A549 (cell line): ENCODE measurements around the gene CETN1. TPM values are rescaled to one million over a fixed set of nuclear protein-coding genes. Genes with fewer than 3 reads are reported as not detected.

Experiments used
- ATAC-seq, 2 experiments: fragments of 200-7000 bp in 1 of 2; fragments of >200 bp in 1 of 2; cut with Nextera tagmentation in 1 of 2; cut with Tn5 transposase in 1 of 2; 3 replicates each; pipeline versions ENCODE4 v1.8.0 to v1.9.1; 2018 to 2020; ENCODE audit warnings: mild to moderate bottlenecking in 1 of 2, moderate library complexity in 1 of 2
- CTCF ChIA-PET: fragments of 300-600 bp; sonication (Branson Sonifier 250); formaldehyde crosslinking; extraction: SDS; loops from one replicate; lab custom pipeline; 2021; ENCODE audit warnings: antibody characterized with exemption, inconsistent platforms; lab: Yijun Ruan, JAX
- POLR2A ChIA-PET: fragments of 350-600 bp; formaldehyde crosslinking; extraction: SDS; loops from one replicate; lab custom pipeline; 2021; ENCODE audit warnings: antibody characterized with exemption, inconsistent platforms; lab: Yijun Ruan, JAX
- DNase-seq, 2 experiments: peaks; one replicate each; pipeline versions ENCODE4 v3.0.0 to v3.0.0-alpha.2; 2011 to 2016; ENCODE audit warnings: low read depth in 1 of 2, low spot score in 1 of 2
- FAIRE-seq: peaks from 2 replicates; lab custom pipeline; 2011; peaks lifted over from hg19 to GRCh38; lab: Jason Lieb, UNC
- H3K27ac ChIP-seq, 2 experiments: fragments of >200 bp; sonication (Bioruptor Twin); formaldehyde crosslinking; 3 replicates each; pipeline ENCODE4 v1.5.1; 2016 to 2017
- H3K4me1 ChIP-seq: fragments of >200 bp; sonication (Bioruptor Twin); formaldehyde crosslinking; 3 replicates; pipeline ENCODE4 v1.6.1; 2016
- H3K4me2 ChIP-seq: fragments of >200 bp; sonication (Bioruptor Twin); formaldehyde crosslinking; 3 replicates; pipeline ENCODE4 v1.6.1; 2016
- H3K4me3 ChIP-seq: fragments of >200 bp; sonication (Bioruptor Twin); formaldehyde crosslinking; 3 replicates; pipeline ENCODE4 v1.5.1; 2016
- H3K9me3 ChIP-seq: fragments of >200 bp; sonication (Bioruptor Twin); formaldehyde crosslinking; 3 replicates; pipeline ENCODE4 v1.6.1; 2016
- BHLHE40 ChIP-seq: IDR thresholded peaks from 2 replicates; pipeline ENCODE4 v1.6.1; 2012; ENCODE audit warnings: low read depth, low read length, inconsistent platforms
- CBX8 ChIP-seq: fragments of 200-600 bp; sonication (generic); IDR thresholded peaks from 2 replicates; pipeline ENCODE4 v1.6.1; 2016
- CTCF ChIP-seq: fragments of >200 bp; sonication (Bioruptor Twin); formaldehyde crosslinking; IDR thresholded peaks from 3 replicates; pipeline ENCODE4 v1.5.1; 2016
- ELK1 ChIP-seq: fragments of 150-350 bp; IDR thresholded peaks from 2 replicates; pipeline ENCODE4 v1.6.1; 2014; ENCODE audit warnings: low read depth, mild to moderate bottlenecking, low read length
- ESRRA ChIP-seq: fragments of 150-350 bp; IDR thresholded peaks from 2 replicates; pipeline ENCODE4 v1.6.1; 2014; ENCODE audit warnings: mild to moderate bottlenecking, low read length, borderline replicate concordance
- FOSB ChIP-seq: fragments of 250-450 bp; sonication (Bioruptor Pico); IDR thresholded peaks from 2 replicates; pipeline ENCODE4 v1.5.0; 2020; ENCODE audit warnings: mild to moderate bottlenecking, moderate library complexity
- FOXS1 ChIP-seq: fragments of 250-450 bp; sonication (Bioruptor Pico); IDR thresholded peaks from 2 replicates; pipeline ENCODE4 v1.5.0; 2020; ENCODE audit warnings: mild to moderate bottlenecking, moderate library complexity
- HDAC2 ChIP-seq: fragments of 200-600 bp; sonication (generic); IDR thresholded peaks from 2 replicates; pipeline ENCODE4 v1.6.1; 2016
- HEYL ChIP-seq: fragments of 250-450 bp; sonication (Bioruptor Pico); IDR thresholded peaks from 2 replicates; pipeline ENCODE4 v1.8.0; 2021; ENCODE audit warnings: mild to moderate bottlenecking, moderate library complexity
- JUNB ChIP-seq: fragments of >200 bp; sonication (Bioruptor Twin); formaldehyde crosslinking; IDR thresholded peaks from 2 replicates; pipeline ENCODE4 v1.6.1; 2016
- KDM5A ChIP-seq: fragments of 200-600 bp; sonication (generic); IDR thresholded peaks from 2 replicates; pipeline ENCODE4 v1.6.1; 2016; ENCODE audit warnings: antibody characterized with exemption, mild to moderate bottlenecking
- MAX ChIP-seq: IDR thresholded peaks from 2 replicates; pipeline ENCODE4 v1.6.1; 2012
- MAZ ChIP-seq: fragments of 150-350 bp; IDR thresholded peaks from 2 replicates; pipeline ENCODE4 v1.6.1; 2014; ENCODE audit warnings: antibody characterized with exemption, low read depth, low read length, borderline replicate concordance
- NFE2L2 ChIP-seq: fragments of 150-350 bp; conservative IDR thresholded peaks from 2 replicates; pipeline ENCODE4 v1.6.1; 2014; ENCODE audit warnings: low read length
- PHF8 ChIP-seq: fragments of 200-600 bp; sonication (generic); IDR thresholded peaks from 2 replicates; pipeline ENCODE4 v1.6.1; 2016; ENCODE audit warnings: low read depth, mild to moderate bottlenecking, antibody characterized with exemption, moderate library complexity, borderline replicate concordance
- POLR2A ChIP-seq: IDR thresholded peaks from 2 replicates; pipeline ENCODE4 v1.6.1; 2012; ENCODE audit warnings: mild to moderate bottlenecking, low read length
- RAD21 ChIP-seq, 2 experiments: fragments of >200 bp in 1 of 2; sonication (Bioruptor Twin) in 1 of 2; formaldehyde crosslinking in 1 of 2; IDR thresholded peaks in 1 of 2; conservative IDR thresholded peaks in 1 of 2; 2 replicates in 1 of 2; 3 replicates in 1 of 2; pipeline ENCODE4 v1.6.1; 2012 to 2018; ENCODE audit warnings: inconsistent platforms in 1 of 2
- RARB ChIP-seq: fragments of 250-450 bp; sonication (Bioruptor Pico); IDR thresholded peaks from 2 replicates; pipeline ENCODE4 v1.8.0; 2021; ENCODE audit warnings: mild to moderate bottlenecking, moderate library complexity
- RCOR1 ChIP-seq: fragments of 150-350 bp; IDR thresholded peaks from 2 replicates; pipeline ENCODE4 v1.6.1; 2014; ENCODE audit warnings: antibody characterized with exemption, low read length, low read depth
- REST ChIP-seq: fragments of 200-600 bp; sonication (generic); IDR thresholded peaks from 2 replicates; pipeline ENCODE4 v1.6.1; 2016; ENCODE audit warnings: antibody characterized with exemption, mild to moderate bottlenecking, moderate library complexity
- SMC3 ChIP-seq: fragments of >200 bp; sonication (Bioruptor Twin); formaldehyde crosslinking; IDR thresholded peaks from 3 replicates; pipeline ENCODE4 v1.6.1; 2018; ENCODE audit warnings: inconsistent platforms
- SREBF2 ChIP-seq: fragments of 450-650 bp; IDR thresholded peaks from 2 replicates; pipeline ENCODE4 v1.6.1; 2014; ENCODE audit warnings: mild to moderate bottlenecking, moderate library complexity
- TFCP2L1 ChIP-seq: fragments of 250-450 bp; sonication (Bioruptor Pico); IDR thresholded peaks from 2 replicates; pipeline ENCODE4 v1.5.0; 2021; ENCODE audit warnings: mild to moderate bottlenecking
- TP53 ChIP-seq: fragments of 250-450 bp; sonication (Bioruptor Pico); IDR thresholded peaks from 2 replicates; pipeline ENCODE4 v1.5.0; 2021; ENCODE audit warnings: mild to moderate bottlenecking, moderate library complexity
- USF2 ChIP-seq: fragments of 450-650 bp; IDR thresholded peaks from 2 replicates; pipeline ENCODE4 v1.6.1; 2014; ENCODE audit warnings: antibody characterized with exemption
- WGBS: methylation state at CpG from one replicate; pipeline ENCODE4 v1.1.6; 2017; ENCODE audit errors: missing lambda C conversion rate; 5-methylcytosine and 5-hydroxymethylcytosine counted together
- polyA plus RNA-seq, 4 experiments: library from polyadenylated mRNA; depleted of rRNA in 3 of 4; stranded (reverse); fragments of >200 nt; fragmentation: RNase III in 1 of 4; extraction: RNeasy Plus Mini Kit Qiagen cat#74134 plus additional on column Dnase treatment in 1 of 4; gene quantifications; 2 replicates in 3 of 4; 3 replicates in 1 of 4; pipeline ENCODE4 v1.2.3, GENCODE V29; 2011 to 2017

Gene CETN1
- polyA plus RNA-seq, 2 of the 4 experiments (the other 2 are of a cell fraction), result not detected

GRCh38 chr18:623761-624620 is 43.8 kb downstream of the CETN1 start:
- TF ChIP-seq JUNB, result no peak
- peak; percentile 61 for TF ChIP-seq SMC3
- TF ChIP-seq FOXS1 (CRISPR knock-in tag), result no peak
- no peak for TF ChIP-seq TFCP2L1 (CRISPR knock-in tag)
- TF ChIP-seq MAZ, result no peak
- no peak for TF ChIP-seq REST
- no peak for TF ChIP-seq NFE2L2
- peak; percentile 62 for TF ChIP-seq CTCF
- TF ChIP-seq MAX, result no peak
- no peak for TF ChIP-seq USF2
- no peak for TF ChIP-seq POLR2A
- no peak for TF ChIP-seq KDM5A
- no peak for TF ChIP-seq HEYL (CRISPR knock-in tag)
- no peak for TF ChIP-seq RARB (CRISPR knock-in tag)
- no peak for TF ChIP-seq BHLHE40
- TF ChIP-seq CBX8, result no peak
- TF ChIP-seq RAD21 (conservative IDR thresholded peaks at IDR 0.05 in 1 of 2, IDR thresholded peaks at IDR 0.05 in 1 of 2), result peak; percentile 62 to 63
- no peak for TF ChIP-seq RCOR1
- no peak for TF ChIP-seq ESRRA
- no peak for TF ChIP-seq SREBF2
- no peak for TF ChIP-seq PHF8
- TF ChIP-seq ELK1, result no peak
- TF ChIP-seq HDAC2, result no peak
- no peak for TF ChIP-seq TP53 (CRISPR knock-in tag)
- no peak for TF ChIP-seq FOSB (CRISPR knock-in tag)
- DNase-seq (peak; percentile 18 to 73), FAIRE-seq (no peak), ATAC-seq (peak; percentile 89 to 93)
- H3K9me3 ChIP-seq, result no peaks in the 10 kb centered on the region
- WGBS, result 32% methylated on average over 10 of the region's 11 CpGs
- no peak overlapping the region for H3K4me3 ChIP-seq
- H3K4me2 ChIP-seq, result no peak overlapping the region
- ChIA-PET CTCF (interaction anchor here (0.6 to 7.7 kb wide), 37 partner anchors 9 to 368 kb away, joined by 3 to 94 read pairs (median 4); partner anchors contain the start of genes ENOSF1 and TYMS), POLR2A (interaction anchor here (1.2 to 1.9 kb wide), 2 partner anchors 34 to 89 kb away, joined by 3 to 7 read pairs; partner anchors contain the start of genes ENOSF1 and TYMS)
- H3K4me1 ChIP-seq, result no peaks in the 10 kb centered on the region
- H3K27ac ChIP-seq, result no peak overlapping the region
